SHP77 treated with DMSO at 0.1 percent for 48 hours (cell line): ENCODE results near the gene ADAT2.
A peak's percentile ranks its signal among the peaks of the same experiment; 100 is the strongest.
"Not testable (repeated sequence)": the region's sequence is repeated elsewhere in the genome, so short reads cannot be mapped to it uniquely, and the experiment has no call there.

ENCODE experiments used
- DNase-seq: peaks from one replicate; lab custom pipeline; 2025; lab: John Stamatoyannopoulos, UW

Gene ADAT2

GRCh38 chr6:143450453-143451371, at the start of gene ADAT2, which contains the start of gene PEX3:
Gene ADAT2 (minus strand): TSS chr6:143450695. CDS start chr6:143450658, 37 bp downstream.
Gene PEX3 (plus strand): TSS chr6:143450805. CDS start chr6:143451043, 238 bp downstream.
- peak; percentile 94 for DNase-seq

DNA sequence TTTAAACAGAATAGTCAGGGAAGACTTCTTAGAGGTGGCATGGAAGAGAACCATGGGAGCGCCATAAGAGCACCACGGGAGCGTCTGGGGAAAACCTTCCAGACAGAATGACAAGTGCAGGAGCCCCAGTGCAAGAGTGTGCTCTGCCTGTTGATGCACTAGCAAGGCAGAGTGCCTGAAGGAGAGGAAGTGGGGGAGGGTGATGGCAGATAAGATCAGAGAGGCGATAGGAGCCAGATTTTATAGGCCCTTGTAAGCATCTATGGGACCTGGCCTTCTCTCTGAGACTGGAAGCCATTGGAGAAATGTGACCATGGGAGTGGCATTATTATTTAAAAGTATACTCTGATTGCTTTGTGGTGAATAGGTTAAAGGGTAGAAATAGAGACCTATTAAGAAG, 47.9 kb upstream of the ADAT2 start:
- no peak for DNase-seq

DNA sequence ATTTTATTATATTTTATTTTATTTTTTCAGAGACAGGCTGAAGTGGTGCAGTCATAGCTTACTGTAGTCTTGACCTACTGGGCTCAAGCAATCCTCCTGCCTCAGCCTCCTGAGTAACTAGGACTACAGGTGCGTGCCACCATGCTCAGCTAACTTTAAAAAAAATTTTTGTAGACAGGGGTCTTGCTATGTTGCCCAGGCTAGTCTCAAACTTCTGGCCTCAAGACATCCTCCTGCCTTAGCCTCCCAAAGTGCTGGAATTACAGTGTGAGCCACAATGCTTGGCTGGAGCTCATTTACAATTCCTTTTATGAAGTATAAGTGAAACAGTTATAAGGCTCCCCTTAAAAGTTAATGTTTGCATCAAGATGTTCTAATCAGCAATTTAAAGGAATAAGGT, 46.5 kb upstream of the ADAT2 start:
- no peak for DNase-seq

DNA sequence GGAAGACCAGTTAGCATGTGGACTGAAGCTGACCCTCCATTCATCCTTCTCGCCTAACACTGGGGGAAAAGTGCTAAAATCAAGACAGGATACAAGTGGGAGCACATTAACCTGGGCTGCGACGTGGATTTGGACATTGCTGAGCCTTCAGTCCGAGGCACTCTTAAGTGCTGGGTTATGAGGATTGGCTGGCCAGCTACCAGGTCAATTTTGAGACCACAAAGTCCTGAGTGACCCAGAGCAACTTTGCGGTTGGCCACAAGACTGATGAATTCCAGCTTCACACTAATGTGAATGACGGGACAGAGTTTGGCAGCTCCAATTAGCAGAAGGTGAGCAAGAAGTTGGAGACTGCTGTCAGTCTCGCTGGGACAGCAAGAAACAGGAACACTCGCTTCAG, 40.3 kb upstream of the ADAT2 start:
- DNase-seq, result no peak

GRCh38 chr6:143490244-143490643, 39.7 kb upstream of the ADAT2 start:
- no peak for DNase-seq

- DNase-seq, result no peak
Observed at GRCh38 chr6:143486752-143487151, 36.3 kb upstream of the ADAT2 start.

GRCh38 chr6:143485967-143486366, 35.5 kb upstream of the ADAT2 start:
- no peak for DNase-seq

GRCh38 chr6:143482593-143482992, 32.1 kb upstream of the ADAT2 start:
- DNase-seq, result no peak

GRCh38 chr6:143478479-143479062, 28.1 kb upstream of the ADAT2 start:
- no peak for DNase-seq

DNA sequence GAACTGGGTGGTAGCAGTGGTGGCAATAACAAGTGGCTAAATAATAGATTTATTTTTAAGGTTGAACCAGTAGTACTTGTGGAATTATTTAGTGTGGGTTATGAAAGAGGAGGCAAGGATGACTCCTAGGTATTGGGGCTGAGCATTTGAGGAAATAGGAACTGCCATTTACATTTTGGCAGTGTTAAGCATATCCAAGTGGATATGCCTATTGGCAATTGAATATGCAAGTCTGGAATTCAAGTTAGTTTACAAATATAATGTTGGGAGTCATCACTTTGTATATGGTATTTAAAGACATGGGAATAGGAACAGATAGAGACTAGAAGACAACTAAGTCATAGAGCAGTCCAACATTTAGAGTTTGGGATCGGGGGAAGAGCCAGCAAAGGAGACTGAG, 26.1 kb upstream of the ADAT2 start:
- no peak for DNase-seq

GRCh38 chr6:143471822-143472221, 21.3 kb upstream of the ADAT2 start:
- no peak for DNase-seq

GRCh38 chr6:143468823-143469222, 18.3 kb upstream of the ADAT2 start:
- DNase-seq, result not testable (repeated sequence)

DNA sequence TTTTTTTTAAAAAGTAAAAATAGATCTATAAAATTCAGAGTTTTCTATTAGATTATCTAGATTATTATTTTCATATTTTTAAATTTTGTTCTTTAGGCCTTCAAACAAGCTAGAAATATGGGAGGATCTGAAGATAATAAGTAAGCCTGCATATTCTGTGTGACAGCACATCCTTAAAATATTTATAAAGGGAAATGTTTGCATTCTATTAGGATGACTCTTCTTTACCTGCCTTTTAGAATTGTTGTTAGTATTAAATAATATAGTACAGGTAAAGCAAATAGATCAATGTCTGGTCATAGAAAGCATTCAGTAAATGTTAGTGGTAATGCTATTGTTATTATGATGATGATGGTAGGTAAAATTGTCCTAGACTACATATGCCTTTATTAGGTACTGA, 17.5 kb upstream of the ADAT2 start:
- no peak for DNase-seq

DNA sequence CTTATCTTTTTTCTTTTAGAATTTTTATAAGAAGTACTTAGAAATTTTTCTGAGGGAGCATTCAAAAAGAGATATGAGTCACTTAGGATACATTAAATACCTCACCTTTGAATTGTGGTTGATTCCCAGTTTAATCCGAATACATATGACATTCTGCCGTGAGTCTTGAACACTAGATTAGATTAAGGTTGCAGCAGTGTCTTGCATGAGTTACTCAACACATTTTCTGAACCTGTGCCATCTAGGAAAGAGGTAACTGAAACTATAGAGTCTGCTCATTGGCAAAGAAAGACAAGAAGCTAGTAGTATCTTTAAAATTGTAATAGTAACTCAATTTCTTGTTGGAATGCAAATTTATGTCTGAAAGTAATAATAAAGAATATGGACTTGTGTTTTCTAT, 15.1 kb upstream of the ADAT2 start:
- no peak for DNase-seq

DNA sequence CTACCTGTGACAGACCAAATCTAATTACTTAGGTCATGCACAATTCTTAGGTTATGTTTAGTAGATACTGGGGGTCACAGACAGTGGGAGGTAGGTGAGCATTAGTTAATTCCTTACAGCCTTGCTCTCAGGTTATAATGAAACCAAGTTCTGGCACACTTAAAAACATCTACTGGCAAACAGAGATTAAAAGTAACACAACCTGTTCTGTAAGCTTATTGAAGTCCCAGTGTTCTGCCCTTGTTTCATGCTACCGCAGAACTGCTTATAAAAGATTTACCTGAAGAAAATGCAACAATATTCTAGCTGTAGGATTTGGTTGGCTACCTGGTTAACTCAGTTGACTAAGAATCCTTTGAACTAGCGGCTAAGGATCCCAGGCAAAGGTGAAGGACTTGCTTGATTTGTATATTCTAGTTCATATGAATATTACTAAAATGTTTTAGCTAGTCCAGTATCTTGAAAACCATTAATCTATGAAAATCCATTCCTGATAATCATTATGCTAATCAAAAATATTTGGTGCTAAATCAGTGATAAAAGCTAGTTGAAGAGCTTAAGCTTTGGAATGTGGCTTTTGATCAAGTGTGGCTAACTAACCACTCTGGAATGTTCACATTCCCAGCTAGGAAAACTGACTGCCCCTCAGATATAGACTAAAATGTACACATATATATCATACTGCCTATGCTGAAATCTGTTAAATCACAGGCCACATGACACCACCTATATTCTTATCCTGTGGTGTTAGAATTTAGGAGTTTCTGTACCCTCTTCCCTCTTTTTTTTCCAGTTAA, 7.3 kb upstream of the ADAT2 start:
- no peak for DNase-seq

DNA sequence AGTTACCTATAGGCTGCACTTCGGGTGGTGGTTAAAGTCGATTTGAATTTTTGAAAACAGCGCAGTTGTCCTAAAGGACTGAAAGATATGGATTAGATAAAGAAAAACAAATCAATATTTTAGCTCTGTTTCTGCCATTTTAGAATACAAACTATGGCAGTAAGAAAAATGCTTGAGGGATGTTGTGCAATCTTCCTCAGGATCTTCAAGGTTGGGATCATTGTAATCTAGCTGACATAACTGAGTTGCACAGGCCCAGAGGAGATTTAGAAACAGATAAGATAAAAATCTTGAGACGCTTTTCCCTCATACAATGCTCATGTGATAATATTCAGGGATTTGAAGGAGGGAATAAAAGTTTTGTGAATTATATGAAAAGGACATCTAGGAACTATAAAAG, 1.0 kb upstream of the ADAT2 start:
- DNase-seq, result no peak

DNA sequence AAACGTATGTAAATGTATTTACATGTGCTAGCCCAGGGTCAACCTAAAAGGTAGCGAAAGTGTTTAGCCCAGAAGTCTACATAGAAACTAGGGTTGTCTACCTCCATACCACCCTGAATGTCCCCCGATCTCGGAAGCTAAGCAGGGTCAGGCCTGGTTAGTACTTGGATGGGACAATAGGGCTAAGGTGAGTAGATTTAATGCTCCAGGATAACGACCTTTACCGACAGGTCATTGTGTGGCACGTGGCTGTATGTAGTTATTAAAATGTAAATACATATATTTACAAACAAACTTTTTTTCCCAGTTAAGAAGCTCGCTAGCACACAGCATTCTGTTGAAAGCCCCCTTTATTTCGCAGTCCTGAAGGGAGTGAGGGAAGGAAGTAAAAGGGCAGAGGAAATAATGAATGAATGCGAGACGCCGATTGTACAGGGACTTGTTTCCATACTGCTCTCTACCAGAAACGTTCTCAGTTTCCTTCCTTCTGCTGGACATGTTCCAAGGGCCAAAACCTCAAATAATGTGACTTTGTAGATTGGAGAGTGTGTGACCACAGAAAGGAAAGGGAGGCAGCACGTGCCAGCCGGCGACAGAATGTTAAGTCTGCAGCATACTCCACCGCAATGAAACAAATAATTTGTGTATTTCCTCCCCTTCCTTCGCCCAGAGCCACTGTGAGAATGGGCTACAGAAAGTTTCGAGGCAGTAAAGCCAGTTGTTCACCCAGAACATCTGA, 612 bp downstream of the ADAT2 start:
- DNase-seq, result no peak

DNA sequence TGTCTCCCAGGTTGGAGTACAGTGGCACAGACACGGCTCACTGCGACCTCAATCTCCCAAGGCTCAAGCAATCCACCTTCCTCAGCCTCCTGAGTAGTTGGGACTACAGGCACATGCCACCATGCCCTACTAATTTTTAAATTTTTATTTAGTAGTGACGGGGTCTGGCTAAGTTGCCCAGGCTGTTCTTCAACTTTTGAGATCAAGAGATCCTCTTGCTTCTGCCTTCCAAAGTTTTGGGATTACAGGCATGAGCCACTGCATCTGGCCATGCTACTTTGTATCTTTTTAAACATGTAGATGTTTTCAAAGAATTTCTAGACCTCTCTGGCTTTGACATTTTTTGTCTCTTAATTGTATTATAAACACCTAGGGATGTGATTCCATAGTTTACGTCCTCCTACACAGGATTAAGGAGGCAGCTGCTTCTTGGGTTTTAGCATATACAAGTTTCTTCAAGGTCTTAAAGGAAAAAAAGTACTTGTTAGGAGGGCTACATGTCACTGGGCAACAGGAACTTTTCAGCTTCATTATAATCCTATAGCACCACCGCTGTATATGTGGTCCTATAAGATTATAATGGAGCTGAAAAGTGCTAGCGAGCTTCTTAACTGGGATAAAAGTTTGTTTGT, 1.3 kb downstream of the ADAT2 start:
- no peak for DNase-seq

- not testable (repeated sequence) for DNase-seq
Observed at GRCh38 chr6:143447865-143448264, 2.6 kb downstream of the ADAT2 start.

DNA sequence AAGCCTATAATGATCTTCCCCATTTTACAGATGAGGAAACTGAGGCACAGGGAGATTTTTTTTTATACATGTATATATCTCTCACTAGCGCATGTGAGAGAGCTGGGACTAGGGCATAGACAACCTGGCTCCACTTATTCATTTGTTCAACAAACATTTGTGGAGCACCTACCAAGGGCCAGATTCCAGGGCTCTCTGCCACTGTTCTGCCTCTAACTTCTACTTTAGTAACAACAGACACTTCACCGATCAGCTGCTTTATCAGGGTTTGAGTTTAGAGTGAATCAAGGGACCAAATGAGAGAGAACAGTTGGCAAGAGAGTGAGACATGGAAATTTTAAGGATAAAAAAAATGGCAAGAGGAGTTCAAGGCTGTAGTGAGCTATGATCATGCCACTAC, 7.4 kb downstream of the ADAT2 start:
- no peak for DNase-seq
